B cell (primary cell): ENCODE measurements around the gene SLC9A9. TPM values are rescaled to one million over a fixed set of nuclear protein-coding genes. Genes with fewer than 3 reads are reported as not detected.

Source experiments
- ATAC-seq: fragments of 200-7000 bp; cut with Tn5 transposase; one replicate; pipeline ENCODE4 v1.10.0; 2021; ENCODE audit warnings: low read depth, mild to moderate bottlenecking, moderate number of reproducible peaks, moderate library complexity
- CTCF ChIA-PET: fragments of 350-600 bp; sonication (Branson Sonifier 250); formaldehyde crosslinking; loops from one replicate; lab custom pipeline; 2021; ENCODE audit warnings: antibody characterized with exemption, inconsistent platforms; lab: Charles Lee
- POLR2A ChIA-PET: fragments of 350-600 bp; sonication (Branson Sonifier 250); formaldehyde crosslinking; loops from one replicate; lab custom pipeline; 2021; ENCODE audit warnings: antibody characterized with exemption; lab: Charles Lee
- DNase-seq: peaks from one replicate; pipeline ENCODE4 v3.0.0; 2013
- H2AFZ ChIP-seq: 2 replicates; pipeline ENCODE4 v1.6.1; 2012; ENCODE audit warnings: mild to moderate bottlenecking, low read depth, low read length; ENCODE audit not compliant: insufficient read depth, poor library complexity, severe bottlenecking
- H3K27ac ChIP-seq, 2 donors: 1 replicate in 1 of 2; 2 replicates in 1 of 2; pipeline ENCODE4 v1.5.1; 2012 to 2013; ENCODE audit warnings: low read length in 2 of 2, mild to moderate bottlenecking in 2 of 2, moderate library complexity in 1 of 2
- H3K27me3 ChIP-seq, 4 experiments: fragments of 200-600 bp in 1 of 4; sonication (generic) in 1 of 4; replicated peaks in 1 of 4; 1 replicate in 2 of 4; 2 replicates in 2 of 4; pipeline versions ENCODE4 v1.6.1 to v1.7.0; 2013 to 2016; ENCODE audit warnings: low read length in 3 of 4, mild to moderate bottlenecking in 2 of 4, mixed read lengths in 1 of 4, moderate library complexity in 1 of 4; ENCODE audit not compliant: insufficient read depth in 4 of 4, control insufficient read depth in 3 of 4; ENCODE audit errors: control extremely low read depth in 1 of 4
- H3K36me3 ChIP-seq, 2 experiments: replicated peaks in 1 of 2; 1 replicate in 1 of 2; 2 replicates in 1 of 2; pipeline versions ENCODE4 v1.6.1 to v1.7.1; 2013; ENCODE audit warnings: low read length in 1 of 2; ENCODE audit not compliant: insufficient read depth in 2 of 2, control insufficient read depth in 1 of 2; ENCODE audit errors: control extremely low read depth in 1 of 2, extremely low read depth in 1 of 2
- H3K4me1 ChIP-seq, 2 donors: fragments of 200-600 bp in 1 of 2; sonication (generic) in 1 of 2; 1 replicate in 1 of 2; 2 replicates in 1 of 2; pipeline versions ENCODE4 v1.5.1 to v1.6.1; 2013 to 2017; ENCODE audit warnings: low read length in 2 of 2; ENCODE audit not compliant: control insufficient read depth in 2 of 2, insufficient read depth in 2 of 2
- H3K4me2 ChIP-seq: replicated peaks from 2 replicates; pipeline ENCODE3; 2012; ENCODE audit warnings: mild to moderate bottlenecking, low read depth, low read length; ENCODE audit not compliant: poor library complexity, severe bottlenecking
- H3K4me3 ChIP-seq, 5 experiments: fragments of 200-600 bp in 1 of 5; sonication (generic) in 1 of 5; 1 replicate in 3 of 5; 2 replicates in 2 of 5; pipeline versions ENCODE4 v1.5.1 to v1.7.0; 2011 to 2016; ENCODE audit warnings: low read length in 4 of 5, mild to moderate bottlenecking in 4 of 5, low read depth in 2 of 5, control low read depth in 1 of 5, moderate library complexity in 1 of 5; ENCODE audit not compliant: insufficient read depth in 1 of 5; ENCODE audit errors: control extremely low read depth in 1 of 5, extremely low read depth in 1 of 5
- H3K79me2 ChIP-seq: fragments of 200-600 bp; sonication (generic); one replicate; pipeline ENCODE4 v1.6.0; 2016; ENCODE audit warnings: low read length; ENCODE audit not compliant: control insufficient read depth, insufficient read depth
- H3K9ac ChIP-seq: fragments of 200-600 bp; sonication (generic); 2 replicates; pipeline ENCODE4 v1.6.1; 2017; ENCODE audit warnings: mild to moderate bottlenecking, low read length, moderate library complexity
- H3K9me3 ChIP-seq, 3 donors: one replicate each; pipeline versions ENCODE4 v1.6.1 to v1.7.1; 2013; ENCODE audit warnings: low read length in 2 of 3; ENCODE audit not compliant: control insufficient read depth in 2 of 3, insufficient read depth in 1 of 3; ENCODE audit errors: control extremely low read depth in 1 of 3
- H4K20me1 ChIP-seq: 2 replicates; pipeline ENCODE4 v1.6.0; 2012; ENCODE audit warnings: mild to moderate bottlenecking, low read length; ENCODE audit not compliant: insufficient read depth, control insufficient read depth, poor library complexity, severe bottlenecking
- H3K27ac Mint-ChIP-seq: one replicate; pipeline ENCODE4 v1.8.0; 2021; ENCODE audit warnings: mixed read lengths
- H3K27me3 Mint-ChIP-seq: one replicate; pipeline ENCODE4 v1.8.0; 2021; ENCODE audit warnings: mixed read lengths
- H3K4me1 Mint-ChIP-seq: one replicate; pipeline ENCODE4 v1.8.0; 2021; ENCODE audit warnings: mixed read lengths
- H3K4me3 Mint-ChIP-seq: one replicate; pipeline ENCODE4 v1.8.0; 2021; ENCODE audit warnings: mixed read lengths
- H3K9me3 Mint-ChIP-seq: one replicate; pipeline ENCODE4 v1.8.0; 2022; ENCODE audit warnings: mixed read lengths; ENCODE audit not compliant: insufficient read depth
- CTCF ChIP-seq: fragments of 200-600 bp; IDR thresholded peaks from one replicate; pipeline ENCODE4 v1.8.0; 2022; ENCODE audit warnings: antibody characterized with exemption, mild to moderate bottlenecking
- EZH2 ChIP-seq: IDR thresholded peaks from 2 replicates; pipeline ENCODE4 v1.6.1; 2012; ENCODE audit warnings: borderline replicate concordance, low read depth, mild to moderate bottlenecking, moderate library complexity, low read length; ENCODE audit not compliant: insufficient read depth, poor library complexity, severe bottlenecking
- WGBS: methylation state at CpG from one replicate; pipeline ENCODE4 v1.1.5; 2013; ENCODE audit warnings: missing lambda C conversion rate; ENCODE audit not compliant: insufficient coverage; 5-methylcytosine and 5-hydroxymethylcytosine counted together
- intact Hi-C: fragments of 100-400 bp; cut with micrococcal nuclease; formaldehyde crosslinking; loops from one replicate; pipeline ENCODE4 v1.10.0; 2022
- polyA plus RNA-seq: library from polyadenylated mRNA; depleted of rRNA; stranded (reverse); fragments of >200 nt; gene quantifications from 2 replicates; pipeline ENCODE4 v1.2.3, GENCODE V29; 2012
- total RNA-seq, 2 donors: library from RNA; stranded (reverse); fragments of 120-200 nt in 1 of 2; gene quantifications; 1 replicate in 1 of 2; 2 replicates in 1 of 2; pipeline versions ENCODE4 v1.2.3 to v1.2.4, GENCODE V29; 2013 to 2022

SLC9A9 gene
- total and polyA plus RNA-seq, 2 donors (not counting 1 experiment from before 2014, with no cell fraction given), result 7.7 to 17.3 TPM

DNA sequence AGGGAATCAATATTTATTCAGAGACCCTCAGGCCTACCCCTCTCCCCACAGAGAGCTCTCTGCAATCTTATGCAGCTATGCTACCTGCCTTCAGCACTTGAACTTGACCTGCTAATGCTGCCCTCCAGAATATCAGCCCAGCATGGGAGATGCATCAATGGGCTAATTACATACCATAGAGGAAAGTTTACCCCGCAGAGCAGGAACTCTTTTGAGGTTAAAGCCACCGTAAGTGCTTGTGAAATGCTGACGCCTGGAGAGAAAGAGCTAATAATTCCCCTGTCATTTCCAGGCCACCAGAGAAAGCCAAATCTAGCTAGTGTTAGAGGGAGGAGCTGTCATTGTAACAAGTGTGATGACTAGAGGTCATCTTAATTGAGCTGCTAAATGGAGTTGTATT, 601.2 kb downstream of the SLC9A9 start:
- H2AFZ ChIP-seq, result no peak overlapping the region

GRCh38 chr3:143245692-143246091, 602.6 kb downstream of the SLC9A9 start:
- Mint-ChIP-seq H3K27ac (no peak overlapping the region), H3K9me3 (no peaks in the 10 kb centered on the region), H3K4me1 (no peaks in the 10 kb centered on the region), H3K4me3 (no peak overlapping the region), H3K27me3 (no peaks in the 10 kb centered on the region)
- no peaks in the 10 kb centered on the region for H3K27me3 ChIP-seq
- no peaks in the 10 kb centered on the region for H3K36me3 ChIP-seq
- no peak overlapping the region for H3K4me2 ChIP-seq
- no peaks in the 10 kb centered on the region for H3K4me1 ChIP-seq
- TF ChIP-seq EZH2 (no peak), CTCF (no peak)
- no peak overlapping the region for H3K9ac ChIP-seq
- H4K20me1 ChIP-seq, result no peaks in the 10 kb centered on the region
- no peak overlapping the region for H3K4me3 ChIP-seq
- DNase-seq (no peak), ATAC-seq (no peak)
- H3K79me2 ChIP-seq, result no peaks in the 10 kb centered on the region
- H3K27ac ChIP-seq, result no peak overlapping the region
- intact Hi-C loops, result no loop called here
- ChIA-PET POLR2A (no interaction called here), CTCF (no interaction called here)
- peaks cover 0 to 5% (median 4%) of the 10 kb centered on the region in 3 donors for H3K9me3 ChIP-seq
- 92% methylated on average over 3 of the region's 4 CpGs for WGBS
- no peak overlapping the region for H2AFZ ChIP-seq

More for the DNA sequence above, 601.2 kb downstream of the SLC9A9 start:
- Histone ChIP-seq H3K9me3 (peaks cover 0 to 5% (median 4%) of the 10 kb centered on the region in 3 donors), H3K27me3 (no peaks in the 10 kb centered on the region), H3K4me3 (no peak overlapping the region), H4K20me1 (no peaks in the 10 kb centered on the region), H3K36me3 (no peaks in the 10 kb centered on the region), H3K27ac (no peak overlapping the region), H3K4me1 (no peaks in the 10 kb centered on the region), H3K79me2 (no peaks in the 10 kb centered on the region), H3K4me2 (no peak overlapping the region), H3K9ac (no peak overlapping the region)
- TF ChIP-seq EZH2, result no peak
- TF ChIP-seq CTCF, result no peak
- intact Hi-C loops, result no loop called here
- no peaks in the 10 kb centered on the region for H3K9me3 Mint-ChIP-seq
- H3K4me3 Mint-ChIP-seq, result no peak overlapping the region
- ChIA-PET POLR2A (no interaction called here), CTCF (no interaction called here)
- ATAC-seq (no peak), DNase-seq (no peak)
- H3K27me3 Mint-ChIP-seq, result no peaks in the 10 kb centered on the region
- H3K27ac Mint-ChIP-seq, result no peak overlapping the region
- no peaks in the 10 kb centered on the region for H3K4me1 Mint-ChIP-seq
- 92% methylated on average over 2 of the region's 3 CpGs for WGBS
